ENCODE data around the gene ZNF628. TPM values are rescaled to one million over a fixed set of nuclear protein-coding genes. Genes with fewer than 3 reads are reported as not detected.

Gene ZNF628
- total RNA-seq, 1 experiment from 2014 or later = 13.0 TPM

- Mint-ChIP-seq H3K36me3 (ENCODE audit: insufficient read depth, unreplicated experiment) (no peaks in the 10 kb centered on the region), H3K4me1 (ENCODE audit: low read depth, unreplicated experiment) (no peaks in the 10 kb centered on the region), H3K27ac (ENCODE audit: unreplicated experiment) (no peak overlapping the region), H3K9me3 (ENCODE audit: low read depth, unreplicated experiment) (no peaks in the 10 kb centered on the region), H3K27me3 (ENCODE audit: unreplicated experiment) (no peaks in the 10 kb centered on the region), H3K4me3 (ENCODE audit: low read depth, unreplicated experiment) (no peak overlapping the region)
- no peak for DNase-seq
- no peak for TF ChIP-seq CTCF (IDR thresholded peaks at IDR 0.05; ENCODE audit: unreplicated experiment)
- CTCF ChIA-PET = interaction anchor here (0.8 to 1.5 kb wide), 4 partner anchors 58 to 106 kb away, joined by 3 to 9 read pairs (median 6); partner anchors contain the start of gene ZNF865
- intact Hi-C loops (cut with micrococcal nuclease; ENCODE audit: unreplicated experiment) = no loop called here
- BruUV-seq (replicated peaks) = no TSS peak
These were observed 49.1 kb downstream of the ZNF628 start for GRCh38 chr19:55525289-55526101.

- H3K36me3 Mint-ChIP-seq (ENCODE audit: insufficient read depth, unreplicated experiment) = no peaks in the 10 kb centered on the region
- intact Hi-C loops (cut with micrococcal nuclease; ENCODE audit: unreplicated experiment) = no loop called here
- peak; percentile 81 for DNase-seq
- no peak for TF ChIP-seq CTCF (IDR thresholded peaks at IDR 0.05; ENCODE audit: unreplicated experiment)
- no peaks in the 10 kb centered on the region for H3K27me3 Mint-ChIP-seq (ENCODE audit: unreplicated experiment)
- CTCF ChIA-PET = interaction anchor here (0.6 to 1.5 kb wide), 4 partner anchors 48 to 105 kb away, joined by 3 to 9 read pairs (median 4); partner anchors contain the start of gene ZNF865
- no TSS peak for BruUV-seq (replicated peaks)
- no peaks in the 10 kb centered on the region for H3K9me3 Mint-ChIP-seq (ENCODE audit: low read depth, unreplicated experiment)
- H3K4me1 Mint-ChIP-seq (ENCODE audit: low read depth, unreplicated experiment) = no peaks in the 10 kb centered on the region
- H3K4me3 Mint-ChIP-seq (ENCODE audit: low read depth, unreplicated experiment) = no peak overlapping the region
- no peak overlapping the region for H3K27ac Mint-ChIP-seq (ENCODE audit: unreplicated experiment)
These were observed 50.1 kb downstream of the ZNF628 start for GRCh38 chr19:55526216-55527196.

GRCh38 chr19:55527197-55528029, 51.0 kb downstream of the ZNF628 start:
- intact Hi-C loops (cut with micrococcal nuclease; ENCODE audit: unreplicated experiment) = no loop called here
- DNase-seq = no peak
- H3K9me3 Mint-ChIP-seq (ENCODE audit: low read depth, unreplicated experiment) = no peaks in the 10 kb centered on the region
- no peaks in the 10 kb centered on the region for H3K4me1 Mint-ChIP-seq (ENCODE audit: low read depth, unreplicated experiment)
- no peaks in the 10 kb centered on the region for H3K36me3 Mint-ChIP-seq (ENCODE audit: insufficient read depth, unreplicated experiment)
- BruUV-seq (replicated peaks) = no TSS peak
- no peaks in the 10 kb centered on the region for H3K27me3 Mint-ChIP-seq (ENCODE audit: unreplicated experiment)
- CTCF ChIA-PET = interaction anchor here (0.6 kb wide), 1 partner anchor 47 kb away, joined by 3 read pairs; no protein-coding TSS in a partner anchor
- no peak overlapping the region for H3K27ac Mint-ChIP-seq (ENCODE audit: unreplicated experiment)
- no peak overlapping the region for H3K4me3 Mint-ChIP-seq (ENCODE audit: low read depth, unreplicated experiment)
- TF ChIP-seq CTCF (IDR thresholded peaks at IDR 0.05; ENCODE audit: unreplicated experiment) = no peak

Data from Calu3 (cell line).